GM23248 (cell line): ENCODE data around the gene SORL1-AS1.

ENCODE experiments used
- DNase-seq: peaks from one replicate; pipeline ENCODE4 v3.0.0-alpha.2; 2015
- H2AFZ ChIP-seq: fragments of 200-600 bp; sonication (generic); 2 replicates; pipeline ENCODE4 v1.6.1; 2016; ENCODE audit warnings: antibody characterized with exemption
- H3F3A ChIP-seq: fragments of 200-600 bp; sonication (generic); 2 replicates; pipeline ENCODE4 v1.6.1; 2016; ENCODE audit warnings: mild to moderate bottlenecking, antibody characterized with exemption, mixed run types; ENCODE audit not compliant: insufficient read depth
- H3K27ac ChIP-seq: fragments of 200-600 bp; sonication (generic); 2 replicates; pipeline ENCODE4 v1.5.1; 2016; ENCODE audit warnings: mild to moderate bottlenecking
- H3K27me3 ChIP-seq: fragments of 200-600 bp; sonication (generic); replicated peaks from 2 replicates; pipeline ENCODE4 v1.6.1; 2016; ENCODE audit warnings: mild to moderate bottlenecking; ENCODE audit not compliant: insufficient read depth
- H3K36me3 ChIP-seq: fragments of 200-600 bp; sonication (generic); 2 replicates; pipeline ENCODE4 v1.6.1; 2016; ENCODE audit warnings: low read depth, mild to moderate bottlenecking
- H3K4me1 ChIP-seq: fragments of 200-600 bp; sonication (generic); 2 replicates; pipeline ENCODE4 v1.6.1; 2016; ENCODE audit warnings: mild to moderate bottlenecking; ENCODE audit not compliant: insufficient read depth
- H3K4me2 ChIP-seq: fragments of 200-600 bp; sonication (generic); one replicate; pipeline ENCODE4 v1.6.1; 2016; ENCODE audit warnings: mild to moderate bottlenecking; ENCODE audit not compliant: unreplicated experiment
- H3K4me3 ChIP-seq: fragments of 200-600 bp; sonication (generic); 2 replicates; pipeline ENCODE4 v1.5.1; 2016; ENCODE audit warnings: mild to moderate bottlenecking
- H3K79me2 ChIP-seq: fragments of 200-600 bp; sonication (generic); 2 replicates; pipeline ENCODE4 v1.6.1; 2016; ENCODE audit warnings: mild to moderate bottlenecking; ENCODE audit not compliant: insufficient read depth
- H3K9ac ChIP-seq: fragments of 200-600 bp; sonication (generic); 2 replicates; pipeline ENCODE4 v1.6.1; 2016; ENCODE audit warnings: mild to moderate bottlenecking
- H3K9me2 ChIP-seq: fragments of 200-600 bp; sonication (generic); 2 replicates; pipeline ENCODE4 v1.6.1; 2016; ENCODE audit warnings: mixed run types, mild to moderate bottlenecking, moderate library complexity; ENCODE audit not compliant: insufficient read depth
- H3K9me3 ChIP-seq: fragments of 200-600 bp; sonication (generic); one replicate; pipeline ENCODE4 v1.6.1; 2017; ENCODE audit warnings: low read depth
- H4K20me1 ChIP-seq: fragments of 200-600 bp; sonication (generic); 2 replicates; pipeline ENCODE4 v1.6.0; 2016; ENCODE audit not compliant: insufficient read depth
- EZH2 ChIP-seq: fragments of 200-600 bp; sonication (generic); IDR thresholded peaks from 2 replicates; pipeline ENCODE4 v1.6.1; 2018; ENCODE audit warnings: antibody characterized with exemption, mild to moderate bottlenecking; ENCODE audit not compliant: insufficient read depth, poor library complexity, severe bottlenecking
- EZH2phosphoT487 ChIP-seq: fragments of 200-600 bp; sonication (generic); IDR thresholded peaks from 2 replicates; pipeline ENCODE4 v1.6.1; 2018; ENCODE audit warnings: antibody characterized with exemption, moderate library complexity, mild to moderate bottlenecking, low read depth; ENCODE audit not compliant: insufficient read depth
- WGBS, 2 experiments: methylation state at CpG; one replicate each; pipeline ENCODE4 v1.1.6; 2015 to 2017; ENCODE audit warnings: low lambda C conversion rate in 2 of 2, low coverage in 1 of 2; ENCODE audit errors: missing lambda C conversion rate in 2 of 2; 5-methylcytosine and 5-hydroxymethylcytosine counted together
- in situ Hi-C: fragments of 300-500 bp; cut with MboI; formaldehyde crosslinking; loops from 2 replicates; pipeline ENCODE4 v1.15.0; 2020

The SORL1-AS1 gene

GRCh38 chr11:121478895-121479697 is 26.3 kb upstream of the SORL1-AS1 start:
- 79% methylated on average over 25 of the region's 25 CpGs for WGBS, 2 experiments
- DNase-seq: no peak
- H3K4me1 ChIP-seq: no peaks in the 10 kb centered on the region

GRCh38 chr11:121478226-121478894 is 25.6 kb upstream of the SORL1-AS1 start:
- Histone ChIP-seq H3K4me2 (no peak overlapping the region), H3K79me2 (no peaks in the 10 kb centered on the region), H3K27me3 (peaks cover 16% of the 10 kb centered on the region), H3K9me2 (no peaks in the 10 kb centered on the region), H3K27ac (no peak overlapping the region), H3K36me3 (no peaks in the 10 kb centered on the region), H3K9ac (no peak overlapping the region), H2AFZ (no peak overlapping the region), H3F3A (0 out of 2 replicates have a peak, but pooled peaks cover 2% of the 10 kb centered on the region), H3K4me1 (no peaks in the 10 kb centered on the region), H3K4me3 (no peak overlapping the region), H3K9me3 (no peaks in the 10 kb centered on the region), H4K20me1 (no peaks in the 10 kb centered on the region)
- DNase-seq: no peak
- 91 to 94% methylated on average over 18 of the region's 18 CpGs for WGBS, 2 experiments
- no peak for TF ChIP-seq EZH2
- TF ChIP-seq EZH2phosphoT487: no peak
- in situ Hi-C loops: no loop called here

More at GRCh38 chr11:121478895-121479697, 26.3 kb upstream of the SORL1-AS1 start:
- peaks cover 16% of the 10 kb centered on the region for H3K27me3 ChIP-seq
- no peaks in the 10 kb centered on the region for H4K20me1 ChIP-seq
- H3F3A ChIP-seq: no peaks in the 10 kb centered on the region
- H3K27ac ChIP-seq: no peak overlapping the region
- in situ Hi-C loops: no loop called here
- H3K9ac ChIP-seq: no peak overlapping the region
- no peaks in the 10 kb centered on the region for H3K79me2 ChIP-seq
- no peaks in the 10 kb centered on the region for H3K9me2 ChIP-seq
- no peak for TF ChIP-seq EZH2phosphoT487
- TF ChIP-seq EZH2: no peak
- H3K4me2 ChIP-seq: no peak overlapping the region
- H3K36me3 ChIP-seq: no peaks in the 10 kb centered on the region
- H2AFZ ChIP-seq: no peak overlapping the region
- no peak overlapping the region for H3K4me3 ChIP-seq
- H3K9me3 ChIP-seq: no peaks in the 10 kb centered on the region

- TF ChIP-seq EZH2 (no peak), EZH2phosphoT487 (no peak)
- in situ Hi-C loops: no loop called here
- 50 to 54% methylated on average over 4 to 5 of the region's 5 CpGs for WGBS, 2 experiments
- Histone ChIP-seq H3K4me2 (no peak overlapping the region), H3K4me3 (no peak overlapping the region), H3K36me3 (no peaks in the 10 kb centered on the region), H3K79me2 (no peaks in the 10 kb centered on the region), H3K27ac (no peak overlapping the region), H3K9ac (no peak overlapping the region), H3K4me1 (no peaks in the 10 kb centered on the region), H3K27me3 (peaks cover 16% of the 10 kb centered on the region), H3F3A (0 out of 2 replicates have a peak, but pooled peaks cover 8% of the 10 kb centered on the region), H3K9me3 (no peaks in the 10 kb centered on the region), H3K9me2 (no peaks in the 10 kb centered on the region), H2AFZ (no peak overlapping the region), H4K20me1 (no peaks in the 10 kb centered on the region)
- DNase-seq: no peak
Measured at GRCh38 chr11:121476379-121477032, 23.7 kb upstream of the SORL1-AS1 start.

- H3K4me1 ChIP-seq: no peaks in the 10 kb centered on the region
- H4K20me1 ChIP-seq: no peaks in the 10 kb centered on the region
- peaks cover 16% of the 10 kb centered on the region for H3K27me3 ChIP-seq
- no peak for DNase-seq
- H3K9me3 ChIP-seq: no peaks in the 10 kb centered on the region
- H3K4me3 ChIP-seq: no peak overlapping the region
- H3K36me3 ChIP-seq: no peaks in the 10 kb centered on the region
- H3K79me2 ChIP-seq: no peaks in the 10 kb centered on the region
- H3K4me2 ChIP-seq: no peak overlapping the region
- 0 out of 2 replicates have a peak, but pooled peaks cover 8% of the 10 kb centered on the region for H3F3A ChIP-seq
- no peak overlapping the region for H3K27ac ChIP-seq
- in situ Hi-C loops: no loop called here
- TF ChIP-seq EZH2phosphoT487: no peak
- TF ChIP-seq EZH2: no peak
- no peak overlapping the region for H3K9ac ChIP-seq
- WGBS, 2 experiments: 91 to 93% methylated on average over 7 of the region's 7 CpGs
- no peaks in the 10 kb centered on the region for H3K9me2 ChIP-seq
- no peak overlapping the region for H2AFZ ChIP-seq
Measured at GRCh38 chr11:121474680-121475079, 21.9 kb upstream of the SORL1-AS1 start.
